Vagina (tissue), 2 donors: Measurements from ENCODE around the gene PSAP. TPM values are rescaled to one million over a fixed set of nuclear protein-coding genes. Genes with fewer than 3 reads are reported as not detected.

Experiments
- DNase-seq, 2 donors: peaks; one replicate each; pipeline ENCODE4 v3.0.0-alpha.2; 2017; ENCODE audit errors: extremely low spot score in 2 of 2
- H3K27ac ChIP-seq: fragments of 200-600 bp; sonication (generic); one replicate; pipeline ENCODE4 v1.5.1; 2019
- H3K27me3 ChIP-seq: fragments of 200-600 bp; sonication (generic); one replicate; pipeline ENCODE4 v1.5.1; 2019
- H3K36me3 ChIP-seq, 2 donors: fragments of 200-600 bp; sonication (generic); one replicate each; pipeline ENCODE4 v1.5.1; 2017 to 2019
- H3K4me1 ChIP-seq: fragments of 200-600 bp; sonication (generic); one replicate; pipeline ENCODE4 v1.5.1; 2019
- H3K4me3 ChIP-seq, 2 donors: fragments of 200-600 bp; sonication (generic); 1 replicate in 1 of 2; 2 replicates in 1 of 2; pipeline ENCODE4 v1.5.1; 2016 to 2019
- H3K9me3 ChIP-seq: fragments of 200-600 bp; sonication (generic); one replicate; pipeline ENCODE4 v1.5.1; 2019
- CTCF ChIP-seq, 3 experiments: fragments of 450-650 bp in 2 of 3; fragments of 200-600 bp in 1 of 3; sonication (generic) in 1 of 3; IDR thresholded peaks; one replicate each; pipeline ENCODE4 v1.5.1; 2017 to 2019; ENCODE audit warnings: antibody characterized with exemption in 3 of 3, mild to moderate bottlenecking in 2 of 3, moderate library complexity in 2 of 3
- POLR2A ChIP-seq, 2 donors: fragments of 450-650 bp; IDR thresholded peaks; one replicate each; pipeline ENCODE4 v1.6.1; 2017; ENCODE audit warnings: antibody characterized with exemption in 2 of 2, mild to moderate bottlenecking in 2 of 2, moderate library complexity in 2 of 2
- POLR2AphosphoS5 ChIP-seq, 2 donors: sonication (generic); formaldehyde crosslinking; IDR thresholded peaks; one replicate each; pipeline ENCODE4 v1.9.0; 2017; ENCODE audit warnings: antibody characterized with exemption in 2 of 2, mild to moderate bottlenecking in 2 of 2, low read depth in 1 of 2; ENCODE audit not compliant: insufficient read depth in 1 of 2
- intact Hi-C: fragments of 100-400 bp; cut with DNase I; formaldehyde crosslinking; loops from one replicate; pipeline ENCODE4 v1.15.1; 2023
- microRNA-seq: library from miRNA; unstranded; fragments of <30 nt; microRNA quantifications from one replicate; pipeline ENCODE4, GENCODE V29; 2017; ENCODE audit warnings: borderline number of aligned reads, borderline replicate concordance
- small RNA-seq: library from RNA; depleted of rRNA; stranded (forward); fragments of <200 nt; gene quantifications from one replicate; pipeline ENCODE3, GENCODE V24; 2016
- total RNA-seq: library from RNA; depleted of rRNA; stranded (reverse); fragments of >200 nt; gene quantifications from one replicate; pipeline ENCODE4 v1.2.3, GENCODE V29; 2016

The PSAP gene
- total RNA-seq, 1 donor from 2014 or later = 680 TPM

GRCh38 chr10:71769279-71769823 is 81.7 kb downstream of the PSAP start:
- no peaks in the 10 kb centered on the region for H3K36me3 ChIP-seq
- H3K27ac ChIP-seq = peak overlapping the region; percentile 99
- intact Hi-C loops = no loop called here
- no peaks in the 10 kb centered on the region for H3K9me3 ChIP-seq
- no peaks in the 10 kb centered on the region for H3K27me3 ChIP-seq
- H3K4me1 ChIP-seq = peaks cover 95% of the 10 kb centered on the region
- H3K4me3 ChIP-seq = peak overlapping the region; percentile 21 to 22
- TF ChIP-seq POLR2A (IDR thresholded peaks at IDR 0.05) (no peak), CTCF (IDR thresholded peaks at IDR 0.05) (no peak), POLR2AphosphoS5 (IDR thresholded peaks at IDR 0.05; ENCODE audit: insufficient read depth in 1 of 2, low read depth in 1 of 2) (no peak)
- no peak for DNase-seq

GRCh38 chr10:71767420-71768035 is 83.5 kb downstream of the PSAP start:
- TF ChIP-seq CTCF (IDR thresholded peaks at IDR 0.05) = no peak
- peak in 1 of 2 donors; percentile 35 for TF ChIP-seq POLR2AphosphoS5 (IDR thresholded peaks at IDR 0.05; ENCODE audit: insufficient read depth in 1 of 2, low read depth in 1 of 2)
- no peak for TF ChIP-seq POLR2A (IDR thresholded peaks at IDR 0.05)
- intact Hi-C loops = no loop called here
- no peaks in the 10 kb centered on the region for H3K27me3 ChIP-seq
- no peak for DNase-seq
- peak overlapping the region; percentile 99 for H3K27ac ChIP-seq
- peaks cover 99% of the 10 kb centered on the region for H3K4me1 ChIP-seq
- H3K36me3 ChIP-seq = no peaks in the 10 kb centered on the region
- H3K4me3 ChIP-seq = peak overlapping the region in 1 of 2 donors; percentile 9
- H3K9me3 ChIP-seq = no peaks in the 10 kb centered on the region

GRCh38 chr10:71766717-71767419 is 84.2 kb downstream of the PSAP start:
- H3K4me3 ChIP-seq = no peak overlapping the region

More at GRCh38 chr10:71766717-71767419, 84.2 kb downstream of the PSAP start:
- H3K9me3 ChIP-seq = no peaks in the 10 kb centered on the region
- intact Hi-C loops = no loop called here
- no peaks in the 10 kb centered on the region for H3K27me3 ChIP-seq
- H3K4me1 ChIP-seq = peaks cover 100% of the 10 kb centered on the region
- H3K27ac ChIP-seq = peak overlapping the region; percentile 99
- TF ChIP-seq CTCF (IDR thresholded peaks at IDR 0.05) = no peak
- TF ChIP-seq POLR2AphosphoS5 (IDR thresholded peaks at IDR 0.05; ENCODE audit: insufficient read depth in 1 of 2, low read depth in 1 of 2) = peak in 1 of 2 donors; percentile 43
- H3K36me3 ChIP-seq = no peaks in the 10 kb centered on the region
- no peak for DNase-seq

Small RNA genes lying within 50 kb of the gene (microRNA-seq; reads per million reads assigned to microRNA genes)
- not detected for gene MIR7152

Small RNA genes lying within 50 kb of the gene (small RNA-seq; reads per million reads assigned to genes)
- gene MIR7152 = not detected
- not detected for gene RNU7-38P

Other genes starting within 250 kb of the PSAP start
- 0.49 TPM for gene C10orf105, start 131.5 kb downstream of the PSAP start, total RNA-seq
- 96.5 TPM for gene VSIR, start 77.7 kb downstream of the PSAP start, total RNA-seq
- 26.0 TPM for gene CHST3, start 113.1 kb upstream of the PSAP start, total RNA-seq
- gene SPOCK2, start 237.3 kb upstream of the PSAP start, total RNA-seq = 46.9 TPM